SKM-1 treated with dmso at 0.1 percent for 144 hours (cell line): ENCODE results near the gene CPNE4.
"Not testable (repeated sequence)": the region's sequence is repeated elsewhere in the genome, so short reads cannot be mapped to it uniquely, and the experiment has no call there.

Experiments used
- DNase-seq: peaks from one replicate; lab custom pipeline; 2025; ENCODE audit not compliant: unreplicated experiment; lab: John Stamatoyannopoulos, UW

Gene CPNE4

GRCh38 chr3:131546441-131546840 is 488.4 kb downstream of the CPNE4 start:
- DNase-seq, result no peak

- no peak for DNase-seq
Measured at GRCh38 chr3:131544557-131544956, 490.3 kb downstream of the CPNE4 start.

GRCh38 chr3:131543714-131544113 is 491.1 kb downstream of the CPNE4 start:
- no peak for DNase-seq

- DNase-seq, result no peak
Measured at GRCh38 chr3:131541288-131541687, 493.5 kb downstream of the CPNE4 start.

GRCh38 chr3:131540821-131541220 is 494.0 kb downstream of the CPNE4 start:
- DNase-seq, result no peak

- no peak for DNase-seq
Measured at GRCh38 chr3:131540143-131540542, 494.7 kb downstream of the CPNE4 start.

- DNase-seq, result no peak
Measured at GRCh38 chr3:131538968-131539367, 495.8 kb downstream of the CPNE4 start.

GRCh38 chr3:131537531-131537930 is 497.3 kb downstream of the CPNE4 start:
- DNase-seq, result no peak

GRCh38 chr3:131535596-131535995 is 499.2 kb downstream of the CPNE4 start:
- no peak for DNase-seq

- DNase-seq, result no peak
Measured at GRCh38 chr3:131535131-131535530, 499.7 kb downstream of the CPNE4 start.

- DNase-seq, result no peak
Measured at GRCh38 chr3:131532645-131533044, 502.2 kb downstream of the CPNE4 start.

GRCh38 chr3:131530843-131531242 is 504.0 kb downstream of the CPNE4 start:
- no peak for DNase-seq

- DNase-seq, result no peak
Measured at GRCh38 chr3:131530388-131530787, 504.4 kb downstream of the CPNE4 start.

GRCh38 chr3:131526801-131527347 is 507.9 kb downstream of the CPNE4 start:
- DNase-seq, result no peak

- DNase-seq, result no peak
Measured at GRCh38 chr3:131518680-131519079, 516.1 kb downstream of the CPNE4 start.

- DNase-seq, result no peak
Measured at GRCh38 chr3:131505421-131505820, 529.4 kb downstream of the CPNE4 start.

GRCh38 chr3:131503320-131503635 is 531.5 kb downstream of the CPNE4 start:
- no peak for DNase-seq

GRCh38 chr3:131502530-131503319 is 532.1 kb downstream of the CPNE4 start, which contains the start of gene MRPL3:
Gene MRPL3 (minus strand): TSS chr3:131502971. CDS start chr3:131502821, 150 bp downstream.
- peak; percentile 87 for DNase-seq

GRCh38 chr3:131501949-131502348 is 532.9 kb downstream of the CPNE4 start:
- DNase-seq, result peak; percentile 26

- no peak for DNase-seq
Measured at GRCh38 chr3:131494706-131495105, 540.1 kb downstream of the CPNE4 start.

- DNase-seq, result no peak
Measured at GRCh38 chr3:131491775-131492174, 543.0 kb downstream of the CPNE4 start.

GRCh38 chr3:131491084-131491483 is 543.7 kb downstream of the CPNE4 start:
- no peak for DNase-seq

GRCh38 chr3:131486545-131486944 is 548.3 kb downstream of the CPNE4 start:
- DNase-seq, result not testable (repeated sequence)
